GF-D8 (cell line): ENCODE data around the gene EXOC3L1.
A peak's percentile ranks its signal among the peaks of the same experiment; 100 is the strongest.

Source experiments
- DNase-seq: peaks from one replicate; lab custom pipeline; 2025; lab: John Stamatoyannopoulos, UW

Gene EXOC3L1

GRCh38 chr16:67190041-67190440 is at the start of gene EXOC3L1:
EXOC3L1 (minus strand) TSS chr16:67190136; CDS start chr16:67189676, 460 bp downstream.
- no peak for DNase-seq

- no peak for DNase-seq
These were observed 49.0 kb upstream of the EXOC3L1 start for GRCh38 chr16:67238806-67239470.

DNA sequence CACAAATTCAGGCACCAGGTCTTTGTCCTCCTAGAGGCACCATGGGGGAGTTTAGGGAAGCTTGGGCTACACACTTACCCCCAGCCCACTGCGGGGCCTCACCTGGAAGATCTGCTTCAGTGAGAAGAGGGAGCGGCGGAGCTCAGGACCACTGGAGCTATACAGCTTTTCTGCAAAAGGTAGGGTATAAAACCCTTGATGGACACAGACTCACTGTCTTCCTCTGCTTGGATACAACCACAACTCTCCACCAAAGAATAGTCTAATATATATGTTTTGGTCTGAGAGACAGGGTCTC is 48.3 kb upstream of the EXOC3L1 start:
- no peak for DNase-seq

GRCh38 chr16:67237396-67238277 is 47.7 kb upstream of the EXOC3L1 start:
- DNase-seq = no peak

GRCh38 chr16:67236563-67237395 is 46.8 kb upstream of the EXOC3L1 start:
- DNase-seq = no peak

DNA sequence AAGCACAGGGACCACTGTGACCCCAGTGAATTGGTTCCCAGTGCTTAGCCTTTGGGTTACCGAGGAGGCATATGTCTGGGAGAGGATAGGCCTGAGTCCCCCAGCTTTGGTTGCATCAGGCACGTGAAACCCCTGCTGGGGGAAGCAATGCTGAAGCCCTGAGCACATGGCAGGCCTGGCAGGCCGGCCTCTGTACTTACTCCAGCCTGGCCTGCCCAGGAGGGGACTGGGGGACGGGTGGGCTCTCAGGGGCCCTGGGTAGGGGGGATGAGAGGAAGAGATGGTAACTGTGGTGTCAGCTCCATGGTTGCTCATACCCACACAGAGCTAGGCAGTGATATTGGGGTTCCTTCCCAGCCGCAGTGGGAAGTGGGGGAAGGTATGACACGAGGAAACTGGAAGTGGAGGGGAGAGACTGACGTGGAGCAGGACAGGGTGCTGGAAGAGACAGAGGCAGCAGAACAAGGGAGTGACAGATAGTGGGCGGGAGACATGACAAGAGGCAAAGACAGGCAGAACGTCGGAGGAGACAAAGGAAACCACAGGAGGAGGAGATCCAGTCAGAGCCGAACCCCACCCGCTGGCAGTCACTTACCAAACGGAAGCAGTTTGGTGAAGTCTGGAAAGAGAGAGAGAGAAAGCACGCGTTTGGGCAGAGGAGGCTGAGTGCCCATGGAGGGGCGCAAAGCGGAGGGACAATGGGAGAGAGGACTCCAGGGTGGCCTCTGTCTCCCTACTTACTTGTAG is 46.1 kb upstream of the EXOC3L1 start:
- no peak for DNase-seq

GRCh38 chr16:67234180-67234597 is 44.3 kb upstream of the EXOC3L1 start:
- no peak for DNase-seq

- DNase-seq = no peak
These were observed 43.7 kb upstream of the EXOC3L1 start for GRCh38 chr16:67233596-67233995.

GRCh38 chr16:67230809-67231660 is 41.1 kb upstream of the EXOC3L1 start:
- DNase-seq = no peak

- no peak for DNase-seq
These were observed 40.2 kb upstream of the EXOC3L1 start for GRCh38 chr16:67229906-67230808.

- DNase-seq = no peak
These were observed 39.0 kb upstream of the EXOC3L1 start for GRCh38 chr16:67228905-67229304.

GRCh38 chr16:67228034-67228785 is 38.3 kb upstream of the EXOC3L1 start:
- DNase-seq = no peak

DNA sequence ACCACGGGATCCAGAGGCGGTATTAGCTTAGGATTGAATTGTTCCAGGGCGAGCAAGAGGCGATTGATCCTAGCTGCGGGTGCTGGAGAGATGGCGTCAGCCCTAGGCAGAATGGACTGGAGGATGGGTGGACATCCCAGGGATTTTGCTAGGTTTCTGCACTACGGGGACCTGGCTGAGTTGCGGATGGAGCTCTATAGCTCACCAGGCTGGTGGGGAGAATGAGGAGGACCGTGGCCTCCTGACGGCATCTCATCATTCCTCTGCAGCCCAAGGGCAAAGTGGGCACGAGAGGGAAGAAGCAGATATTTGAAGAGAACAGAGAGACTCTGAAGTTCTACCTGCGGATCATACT is 37.6 kb upstream of the EXOC3L1 start:
- DNase-seq = no peak

GRCh38 chr16:67226804-67227566 is 37.0 kb upstream of the EXOC3L1 start, which contains the start of gene TMEM208:
TMEM208 (plus strand) TSS chr16:67227130; CDS start chr16:67227219, 89 bp downstream.
- DNase-seq = peak; percentile 90

GRCh38 chr16:67226295-67226803 is 36.4 kb upstream of the EXOC3L1 start:
- no peak for DNase-seq

DNA sequence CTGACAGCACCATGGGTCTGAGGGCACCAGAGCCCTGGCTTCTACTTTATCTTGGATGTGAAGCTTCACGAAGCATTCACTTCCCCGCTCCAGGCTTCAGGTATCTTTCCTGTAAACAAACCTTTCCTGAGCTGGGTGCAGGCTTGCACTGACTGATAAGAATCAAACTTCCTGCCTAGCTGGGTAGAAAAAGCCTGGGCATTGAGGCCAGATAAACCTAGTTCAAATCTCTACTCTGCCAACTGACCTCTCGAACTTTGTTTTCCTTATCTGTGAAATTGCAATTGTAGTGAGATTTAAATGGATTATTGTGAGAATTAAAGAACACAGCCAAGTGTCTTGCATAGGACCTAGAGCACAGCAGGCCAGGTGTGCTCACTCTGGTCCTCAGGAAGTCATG is 34.1 kb upstream of the EXOC3L1 start:
- DNase-seq = no peak

DNA sequence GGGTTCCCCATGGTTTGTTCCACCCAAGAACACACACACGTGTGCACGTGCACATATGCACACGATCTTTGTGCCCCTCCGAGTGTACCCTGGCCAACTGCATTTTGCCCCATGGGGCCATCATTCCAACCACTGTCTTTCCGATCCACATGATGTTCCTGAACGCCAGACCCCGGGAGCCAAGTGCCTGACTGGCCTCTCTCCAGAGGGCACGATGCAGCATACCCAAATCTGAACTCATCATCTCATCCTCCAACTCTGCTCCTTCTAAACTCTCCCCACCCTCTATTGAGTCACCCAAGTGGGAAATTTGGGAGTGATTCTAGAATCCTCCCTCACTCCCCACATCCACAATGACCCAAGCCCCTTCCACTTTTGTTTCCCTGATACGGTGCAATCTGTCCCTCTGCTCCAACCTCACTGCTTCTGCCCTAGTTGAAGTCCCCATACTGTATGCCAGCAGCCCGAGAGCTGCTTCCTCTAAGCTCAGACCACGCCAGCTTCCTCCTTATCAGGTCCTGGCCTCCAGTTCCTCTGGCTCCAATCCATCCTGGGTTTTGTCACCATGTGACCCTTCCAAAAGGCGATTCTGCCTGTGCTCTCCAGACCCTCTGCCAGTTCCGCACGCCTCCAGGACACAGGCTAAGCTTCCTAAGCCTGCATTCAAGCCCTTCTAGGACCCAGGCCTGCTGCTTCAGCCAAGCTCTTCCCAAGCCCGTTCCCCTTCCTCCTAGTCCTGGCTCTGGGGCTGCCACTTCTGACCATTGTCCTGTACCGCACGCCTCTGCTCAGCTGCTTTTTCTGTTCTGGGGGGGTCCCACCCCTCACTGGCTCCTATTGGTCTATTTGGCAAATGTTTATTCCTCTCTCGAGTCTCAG is 26.9 kb upstream of the EXOC3L1 start:
- DNase-seq = peak; percentile 71
